Breast epithelium (tissue), 3 donors: Measurements from ENCODE around the gene GABRB2.

Experiments
- CTCF ChIP-seq, 3 donors: fragments of 450-650 bp; IDR thresholded peaks; one replicate each; pipeline ENCODE4 v1.5.1; 2016 to 2017; ENCODE audit warnings: antibody characterized with exemption in 3 of 3, mild to moderate bottlenecking in 3 of 3, moderate library complexity in 3 of 3
- POLR2A ChIP-seq: fragments of 450-650 bp; IDR thresholded peaks from one replicate; pipeline ENCODE4 v1.6.1; 2016; ENCODE audit warnings: antibody characterized with exemption, mild to moderate bottlenecking, moderate library complexity

GRCh38 chr5:161382685-161383084, 163.8 kb downstream of the GABRB2 start:
- no peak for TF ChIP-seq CTCF (IDR thresholded peaks at IDR 0.05)
- TF ChIP-seq POLR2A: no peak
